CD8-positive, alpha-beta memory T cell (primary cell): Measurements from ENCODE around the gene CTNNA2. TPM values are rescaled to one million over a fixed set of nuclear protein-coding genes. Genes with fewer than 3 reads are reported as not detected.
"Not testable (repeated sequence)": the region's sequence is repeated elsewhere in the genome, so short reads cannot be mapped to it uniquely, and the experiment has no call there.

Source experiments
- CTCF ChIA-PET: fragments of 350-600 bp; sonication (Branson Sonifier 250); formaldehyde crosslinking; loops from one replicate; lab custom pipeline; 2021; ENCODE audit warnings: antibody characterized with exemption; lab: Charles Lee
- POLR2A ChIA-PET: fragments of 350-600 bp; sonication (Branson Sonifier 250); formaldehyde crosslinking; loops from one replicate; lab custom pipeline; 2021; ENCODE audit warnings: antibody characterized with exemption; lab: Charles Lee
- DNase-seq, 5 donors: peaks; one replicate each; pipeline versions ENCODE4 v3.0.0 to v3.0.0-alpha.2; 2020 to 2022; ENCODE audit warnings: mixed read lengths in 1 of 5
- H3K27ac ChIP-seq: one replicate; pipeline ENCODE4 v1.7.0; 2013; ENCODE audit warnings: low read depth, mild to moderate bottlenecking, low read length, moderate library complexity
- H3K27me3 ChIP-seq: 2 replicates; pipeline ENCODE4 v1.7.0; 2013; ENCODE audit warnings: low read length, mild to moderate bottlenecking; ENCODE audit not compliant: insufficient read depth, poor library complexity, severe bottlenecking
- H3K36me3 ChIP-seq: 2 replicates; pipeline ENCODE4 v1.7.0; 2013; ENCODE audit warnings: mild to moderate bottlenecking, low read length, moderate library complexity; ENCODE audit not compliant: insufficient read depth
- H3K4me1 ChIP-seq: 2 replicates; pipeline ENCODE4 v1.7.0; 2013; ENCODE audit warnings: mild to moderate bottlenecking, low read length, moderate library complexity; ENCODE audit not compliant: insufficient read depth
- H3K4me3 ChIP-seq: 2 replicates; pipeline ENCODE4 v1.7.0; 2013; ENCODE audit warnings: mild to moderate bottlenecking, low read length
- H3K9me3 ChIP-seq: 2 replicates; pipeline ENCODE4 v1.7.0; 2013; ENCODE audit warnings: mild to moderate bottlenecking, low read length
- H3K27ac Mint-ChIP-seq, 8 donors: one replicate each; pipeline ENCODE4 v1.8.0; 2020 to 2021; ENCODE audit warnings: mixed read lengths in 8 of 8, mild to moderate bottlenecking in 6 of 8, inconsistent platforms in 3 of 8, moderate library complexity in 3 of 8
- H3K27me3 Mint-ChIP-seq, 2 donors: one replicate each; pipeline ENCODE4 v1.8.0; 2020 to 2021; ENCODE audit warnings: mixed read lengths in 2 of 2, mild to moderate bottlenecking in 1 of 2, moderate library complexity in 1 of 2
- H3K36me3 Mint-ChIP-seq, 3 donors: one replicate each; pipeline ENCODE4 v1.8.0; 2020 to 2021; ENCODE audit warnings: mixed read lengths in 3 of 3, inconsistent platforms in 1 of 3, mild to moderate bottlenecking in 1 of 3
- H3K4me1 Mint-ChIP-seq, 3 donors: one replicate each; pipeline ENCODE4 v1.8.0; 2020 to 2021; ENCODE audit warnings: mixed read lengths in 3 of 3, inconsistent platforms in 1 of 3, mild to moderate bottlenecking in 1 of 3
- H3K4me3 Mint-ChIP-seq, 7 donors: one replicate each; pipeline ENCODE4 v1.8.0; 2020 to 2021; ENCODE audit warnings: mixed read lengths in 7 of 7, mild to moderate bottlenecking in 6 of 7, moderate library complexity in 4 of 7, inconsistent platforms in 2 of 7
- H3K9me3 Mint-ChIP-seq, 5 donors: one replicate each; pipeline ENCODE4 v1.8.0; 2020 to 2022; ENCODE audit warnings: mixed read lengths in 5 of 5, mild to moderate bottlenecking in 3 of 5, moderate library complexity in 2 of 5, inconsistent platforms in 1 of 5
- polyA plus RNA-seq: library from polyadenylated mRNA; unstranded; fragments of 300-500 nt; fragmentation: Illumina TruSeq; gene quantifications from one replicate; pipeline ENCODE4 v1.2.3, GENCODE V29; 2021
- total RNA-seq, 2 experiments: library from RNA; stranded (reverse); gene quantifications; one replicate each; pipeline ENCODE4 v1.2.3, GENCODE V29; 2021

The CTNNA2 gene
- total and polyA plus RNA-seq, 3 experiments from 2014 or later: not detected

DNA sequence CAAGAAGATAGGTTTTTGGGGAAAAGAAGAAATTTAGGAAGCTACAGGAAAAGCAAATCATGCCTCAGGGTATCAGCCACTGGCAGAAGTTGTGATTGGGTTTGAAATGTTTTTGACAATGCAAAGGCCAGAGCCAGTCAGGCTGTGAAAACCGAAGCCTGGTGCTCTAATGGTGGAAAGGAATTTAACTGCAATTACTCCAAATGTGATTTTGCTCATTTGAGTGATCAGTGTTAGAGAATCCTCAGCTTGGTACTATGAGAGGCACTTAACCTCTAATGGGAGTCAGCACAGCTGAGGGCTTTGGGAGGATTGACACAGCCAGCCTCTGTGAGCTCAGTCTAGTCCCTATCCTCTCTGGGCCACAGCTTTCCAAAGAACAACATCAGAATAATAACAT is 615.2 kb downstream of the CTNNA2 start:
- no peak overlapping the region for H3K4me3 Mint-ChIP-seq
- no peak for DNase-seq
- H3K36me3 ChIP-seq: no peaks in the 10 kb centered on the region
- H3K9me3 ChIP-seq: no peaks in the 10 kb centered on the region
- no peak overlapping the region for H3K27ac Mint-ChIP-seq
- H3K4me1 Mint-ChIP-seq: no peaks in the 10 kb centered on the region
- H3K4me3 ChIP-seq: no peak overlapping the region
- ChIA-PET CTCF (no interaction called here), POLR2A (no interaction called here)
- H3K27me3 Mint-ChIP-seq: no peaks in the 10 kb centered on the region
- H3K36me3 Mint-ChIP-seq: no peaks in the 10 kb centered on the region
- no peaks in the 10 kb centered on the region for H3K27me3 ChIP-seq
- H3K9me3 Mint-ChIP-seq: peaks cover 2 to 20% (median 4%) of the 10 kb centered on the region in 5 donors
- no peaks in the 10 kb centered on the region for H3K4me1 ChIP-seq
- no peak overlapping the region for H3K27ac ChIP-seq

- no peaks in the 10 kb centered on the region for H3K27me3 ChIP-seq
Observed at GRCh38 chr2:80132281-80132680, 619.4 kb downstream of the CTNNA2 start.

DNA sequence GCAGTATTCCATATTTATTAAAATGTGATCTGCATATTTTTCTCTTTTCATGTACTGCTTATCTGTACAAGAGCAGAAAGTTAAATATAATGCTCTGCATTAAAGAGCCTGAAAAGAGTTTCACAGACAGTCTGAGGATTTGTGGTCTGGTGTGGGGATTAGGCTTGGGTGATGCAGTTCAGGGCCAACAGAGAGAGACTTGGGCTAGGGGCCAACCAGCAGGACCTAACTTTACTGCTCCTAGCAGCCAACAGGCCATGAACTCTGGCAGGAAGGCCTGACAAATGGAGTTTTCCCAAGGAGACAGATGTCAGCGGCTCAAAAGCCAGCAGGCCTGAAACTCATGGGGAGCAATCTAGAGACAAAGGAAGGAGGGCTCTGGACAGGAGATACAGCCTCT is 622.1 kb downstream of the CTNNA2 start:
- no peaks in the 10 kb centered on the region for H3K4me1 ChIP-seq
- no peaks in the 10 kb centered on the region for H3K27me3 Mint-ChIP-seq
- no peaks in the 10 kb centered on the region for H3K4me1 Mint-ChIP-seq
- no peak overlapping the region for H3K4me3 ChIP-seq
- H3K9me3 ChIP-seq: no peaks in the 10 kb centered on the region
- DNase-seq: no peak
- H3K36me3 ChIP-seq: no peaks in the 10 kb centered on the region
- no peaks in the 10 kb centered on the region for H3K27me3 ChIP-seq
- H3K9me3 Mint-ChIP-seq: peaks cover 2 to 30% (median 12%) of the 10 kb centered on the region in 5 donors
- H3K27ac ChIP-seq: no peak overlapping the region
- no peak overlapping the region for H3K27ac Mint-ChIP-seq
- no peak overlapping the region for H3K4me3 Mint-ChIP-seq
- ChIA-PET POLR2A (no interaction called here), CTCF (no interaction called here)
- H3K36me3 Mint-ChIP-seq: no peaks in the 10 kb centered on the region

More at GRCh38 chr2:80132281-80132680, 619.4 kb downstream of the CTNNA2 start:
- ChIA-PET POLR2A (no interaction called here), CTCF (no interaction called here)
- H3K27ac ChIP-seq: no peak overlapping the region
- no peak overlapping the region for H3K4me3 ChIP-seq
- Mint-ChIP-seq H3K4me3 (no peak overlapping the region), H3K36me3 (no peaks in the 10 kb centered on the region), H3K27ac (no peak overlapping the region), H3K4me1 (no peaks in the 10 kb centered on the region), H3K9me3 (peaks cover 2 to 38% (median 9%) of the 10 kb centered on the region in 5 donors), H3K27me3 (no peaks in the 10 kb centered on the region)
- H3K4me1 ChIP-seq: no peaks in the 10 kb centered on the region
- H3K9me3 ChIP-seq: no peaks in the 10 kb centered on the region
- DNase-seq: no peak
- H3K36me3 ChIP-seq: no peaks in the 10 kb centered on the region

- ChIA-PET CTCF (no interaction called here), POLR2A (no interaction called here)
- Mint-ChIP-seq H3K27ac (no peak overlapping the region), H3K4me1 (no peaks in the 10 kb centered on the region), H3K9me3 (peaks cover 2 to 26% (median 13%) of the 10 kb centered on the region in 5 donors), H3K4me3 (no peak overlapping the region), H3K36me3 (no peaks in the 10 kb centered on the region), H3K27me3 (no peaks in the 10 kb centered on the region)
- no peaks in the 10 kb centered on the region for H3K9me3 ChIP-seq
- no peaks in the 10 kb centered on the region for H3K4me1 ChIP-seq
- no peak overlapping the region for H3K27ac ChIP-seq
- H3K27me3 ChIP-seq: no peaks in the 10 kb centered on the region
- H3K36me3 ChIP-seq: no peaks in the 10 kb centered on the region
- no peak overlapping the region for H3K4me3 ChIP-seq
- DNase-seq: no peak
Observed at GRCh38 chr2:80136338-80136737, 623.5 kb downstream of the CTNNA2 start.

- H3K9me3 Mint-ChIP-seq: peaks cover 0 to 30% (median 8%) of the 10 kb centered on the region in 5 donors
- ChIA-PET POLR2A (no interaction called here), CTCF (no interaction called here)
- no peak overlapping the region for H3K27ac Mint-ChIP-seq
- no peaks in the 10 kb centered on the region for H3K4me1 Mint-ChIP-seq
- no peaks in the 10 kb centered on the region for H3K27me3 Mint-ChIP-seq
- H3K36me3 ChIP-seq: no peaks in the 10 kb centered on the region
- no peak overlapping the region for H3K4me3 Mint-ChIP-seq
- H3K4me3 ChIP-seq: no peak overlapping the region
- no peaks in the 10 kb centered on the region for H3K4me1 ChIP-seq
- no peak for DNase-seq
- no peaks in the 10 kb centered on the region for H3K9me3 ChIP-seq
- no peaks in the 10 kb centered on the region for H3K27me3 ChIP-seq
- no peak overlapping the region for H3K27ac ChIP-seq
- H3K36me3 Mint-ChIP-seq: no peaks in the 10 kb centered on the region
Observed at GRCh38 chr2:80139001-80139400, 626.1 kb downstream of the CTNNA2 start.

- no peak for DNase-seq
- Mint-ChIP-seq H3K4me3 (no peak overlapping the region), H3K4me1 (no peaks in the 10 kb centered on the region), H3K27ac (no peak overlapping the region), H3K9me3 (peaks cover 0 to 20% (median 8%) of the 10 kb centered on the region in 5 donors), H3K27me3 (no peaks in the 10 kb centered on the region), H3K36me3 (no peaks in the 10 kb centered on the region)
- H3K9me3 ChIP-seq: no peaks in the 10 kb centered on the region
- POLR2A ChIA-PET: no interaction called here
- no peak overlapping the region for H3K27ac ChIP-seq
- H3K36me3 ChIP-seq: no peaks in the 10 kb centered on the region
- H3K27me3 ChIP-seq: no peaks in the 10 kb centered on the region
- no peaks in the 10 kb centered on the region for H3K4me1 ChIP-seq
- H3K4me3 ChIP-seq: no peak overlapping the region
- CTCF ChIA-PET: no interaction called here
Observed at GRCh38 chr2:80141007-80141726, 628.3 kb downstream of the CTNNA2 start.

DNA sequence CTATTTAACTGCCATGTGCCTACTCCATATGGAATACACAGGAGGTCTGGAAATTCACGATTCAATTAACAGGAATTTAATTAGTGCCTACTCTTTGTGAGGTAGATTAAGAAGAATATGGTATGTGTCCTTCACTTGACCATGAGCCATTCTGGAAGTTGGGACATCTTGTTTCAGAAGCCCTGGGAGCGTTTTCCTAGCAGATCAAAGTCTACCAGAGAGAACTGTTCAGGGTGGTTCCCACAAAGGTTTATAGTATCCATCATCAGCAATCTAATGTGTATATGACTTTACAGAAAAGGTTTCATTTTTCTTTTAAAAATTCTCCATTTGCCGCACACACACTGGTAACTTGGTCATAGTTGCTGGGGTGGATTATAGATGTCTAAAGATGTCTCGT is 632.6 kb downstream of the CTNNA2 start:
- no peak overlapping the region for H3K4me3 Mint-ChIP-seq
- peaks cover 0 to 12% (median 4%) of the 10 kb centered on the region in 5 donors for H3K9me3 Mint-ChIP-seq
- no peaks in the 10 kb centered on the region for H3K36me3 ChIP-seq
- no peaks in the 10 kb centered on the region for H3K27me3 ChIP-seq
- CTCF ChIA-PET: no interaction called here
- POLR2A ChIA-PET: no interaction called here
- H3K4me1 ChIP-seq: no peaks in the 10 kb centered on the region
- no peaks in the 10 kb centered on the region for H3K9me3 ChIP-seq
- no peaks in the 10 kb centered on the region for H3K4me1 Mint-ChIP-seq
- H3K27ac Mint-ChIP-seq: no peak overlapping the region
- no peaks in the 10 kb centered on the region for H3K27me3 Mint-ChIP-seq
- H3K36me3 Mint-ChIP-seq: no peaks in the 10 kb centered on the region
- H3K27ac ChIP-seq: no peak overlapping the region
- DNase-seq: no peak
- no peak overlapping the region for H3K4me3 ChIP-seq

- H3K4me3 ChIP-seq, H3K27ac ChIP-seq, POLR2A ChIA-PET, H3K4me3 Mint-ChIP-seq, DNase-seq, H3K36me3 Mint-ChIP-seq, H3K9me3 ChIP-seq, CTCF ChIA-PET, H3K27me3 Mint-ChIP-seq, H3K36me3 ChIP-seq, H3K27me3 ChIP-seq, H3K27ac Mint-ChIP-seq, H3K4me1 Mint-ChIP-seq, H3K4me1 ChIP-seq: not testable (repeated sequence)
- peaks cover 0 to 16% (median 11%) of the 10 kb centered on the region in 5 donors for H3K9me3 Mint-ChIP-seq
Observed at GRCh38 chr2:80146757-80147156, 633.9 kb downstream of the CTNNA2 start.
